ENCODE data around the gene USP36.
"Not testable (repeated sequence)": the region's sequence is repeated elsewhere in the genome, so short reads cannot be mapped to it uniquely, and the experiment has no call there.

USP36 gene

GRCh38 chr17:78763561-78763960, 77.1 kb downstream of the USP36 start:
- DNase-seq, result no peak

DNA sequence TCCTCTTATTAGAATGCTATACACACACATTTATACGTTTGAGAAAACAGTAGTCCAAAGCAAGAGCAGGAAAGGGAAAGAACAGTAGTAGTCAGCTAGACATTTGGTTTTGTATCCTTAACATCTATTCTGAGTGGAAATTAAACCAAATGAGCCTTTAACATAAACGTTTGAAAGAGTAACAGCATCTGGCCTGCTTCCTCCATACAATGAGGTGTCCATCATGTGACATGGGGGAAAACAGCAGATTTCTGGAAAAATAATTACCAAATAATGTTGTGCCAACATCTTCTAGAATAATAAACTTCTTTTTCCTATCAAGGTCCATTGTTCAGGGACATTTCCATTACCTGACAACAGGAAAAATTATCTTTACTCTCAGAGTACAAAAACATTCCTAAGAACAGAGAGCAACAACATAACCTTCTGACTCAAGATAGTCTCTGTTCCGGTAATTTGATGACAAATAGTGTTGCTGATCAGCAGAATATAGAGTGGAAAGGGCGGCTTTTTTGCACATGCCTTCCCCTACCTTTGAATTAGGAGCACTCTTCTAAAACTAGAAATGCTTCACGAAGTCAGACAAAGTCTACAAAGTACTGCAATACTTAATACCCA, 78.7 kb downstream of the USP36 start:
- DNase-seq, result no peak

DNA sequence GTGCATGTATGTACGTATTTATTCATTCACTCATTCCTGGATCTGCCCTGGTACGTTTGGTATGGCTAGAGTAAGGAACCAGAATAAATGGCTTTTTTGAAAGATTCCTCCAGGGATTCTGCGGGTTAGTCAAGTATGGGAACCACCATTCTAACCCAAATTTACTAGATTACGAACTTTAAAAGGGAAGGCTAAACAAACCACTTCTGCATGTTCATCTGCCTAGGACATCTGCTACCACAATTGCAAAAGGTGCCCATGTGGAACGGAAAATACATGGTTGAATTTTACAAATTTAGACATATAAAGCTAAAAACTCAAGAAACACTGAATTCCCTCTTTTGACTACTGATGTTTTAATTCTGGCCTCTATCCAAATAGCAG, 80.7 kb downstream of the USP36 start:
- DNase-seq, result no peak

DNA sequence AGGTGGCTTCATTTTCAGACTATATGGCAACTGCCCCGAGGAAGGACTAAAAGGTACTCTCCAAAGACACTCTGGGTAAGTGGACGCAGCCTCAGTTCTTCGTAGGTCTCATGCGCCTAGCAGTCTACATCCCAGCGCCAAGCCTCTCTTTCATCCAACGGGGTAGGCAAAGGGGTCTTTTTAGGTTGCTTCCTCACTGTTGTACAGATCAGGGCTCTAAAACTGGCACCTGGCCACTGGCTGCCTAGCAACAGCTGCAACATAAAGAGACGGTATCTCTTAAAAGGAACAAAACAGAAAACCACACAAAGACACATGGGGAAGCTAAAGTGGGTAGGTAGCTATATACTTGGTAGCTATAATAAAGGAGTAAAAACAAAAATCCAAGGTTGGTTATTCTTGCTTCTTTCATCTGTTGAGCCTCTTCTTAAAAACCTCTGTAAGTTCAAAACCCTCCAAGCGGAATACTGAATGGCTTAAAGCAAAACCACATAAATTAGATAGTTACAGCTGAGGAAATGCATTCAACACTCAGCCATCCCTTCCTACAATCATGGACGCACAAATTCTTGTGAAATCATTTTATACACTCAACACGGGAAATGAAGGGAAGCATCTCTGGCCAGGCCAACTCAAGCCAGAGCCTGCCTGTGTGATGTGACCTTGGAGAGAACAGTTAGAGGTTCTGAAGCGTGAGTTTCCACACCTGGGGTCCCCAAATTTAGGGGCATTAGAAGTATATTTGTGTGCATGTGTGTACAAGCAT, 81.2 kb downstream of the USP36 start:
- DNase-seq, result peak; percentile 59

DNA sequence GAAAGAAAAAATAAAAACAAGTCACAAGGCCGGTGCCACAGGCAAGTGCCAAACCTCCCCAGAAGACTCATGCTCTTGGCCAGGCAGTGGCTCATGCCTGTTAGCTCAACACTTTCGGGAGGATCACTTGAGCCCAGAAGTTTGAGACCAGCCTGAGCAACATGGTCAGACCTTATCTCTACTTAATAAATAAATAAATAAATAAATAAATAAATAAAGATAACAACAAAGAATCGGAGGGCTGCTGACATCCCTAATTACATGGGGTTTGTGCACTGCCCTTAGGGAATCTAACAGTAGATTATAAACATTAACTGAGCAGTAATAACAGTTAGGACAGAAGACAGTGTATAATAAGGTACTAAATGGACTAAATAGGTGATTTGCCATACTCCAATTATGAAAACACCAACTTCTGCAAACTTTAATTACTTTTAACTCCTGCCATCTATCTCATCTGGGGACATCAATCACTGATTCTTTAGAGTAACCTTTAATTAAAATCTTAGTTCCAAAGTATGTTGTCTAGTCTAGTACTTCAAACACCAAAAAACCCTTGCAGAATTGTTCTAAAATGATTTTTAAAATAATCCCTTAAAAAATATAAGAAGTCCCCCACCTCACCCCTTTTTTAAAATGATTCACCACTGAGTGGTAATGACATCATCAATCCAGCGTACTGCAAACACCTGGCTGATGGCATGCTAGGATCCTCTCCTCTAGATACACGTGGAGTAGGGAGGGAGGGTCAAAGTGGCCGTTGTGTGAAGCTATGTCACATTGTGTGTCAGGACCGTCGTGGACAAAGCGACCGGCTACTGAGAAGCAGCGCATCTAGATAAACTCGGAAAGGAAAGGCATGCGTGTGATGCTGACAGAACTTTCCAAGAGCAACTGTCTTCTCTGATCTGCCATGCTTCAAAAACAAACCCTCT, 87.0 kb downstream of the USP36 start:
- no peak for DNase-seq

DNA sequence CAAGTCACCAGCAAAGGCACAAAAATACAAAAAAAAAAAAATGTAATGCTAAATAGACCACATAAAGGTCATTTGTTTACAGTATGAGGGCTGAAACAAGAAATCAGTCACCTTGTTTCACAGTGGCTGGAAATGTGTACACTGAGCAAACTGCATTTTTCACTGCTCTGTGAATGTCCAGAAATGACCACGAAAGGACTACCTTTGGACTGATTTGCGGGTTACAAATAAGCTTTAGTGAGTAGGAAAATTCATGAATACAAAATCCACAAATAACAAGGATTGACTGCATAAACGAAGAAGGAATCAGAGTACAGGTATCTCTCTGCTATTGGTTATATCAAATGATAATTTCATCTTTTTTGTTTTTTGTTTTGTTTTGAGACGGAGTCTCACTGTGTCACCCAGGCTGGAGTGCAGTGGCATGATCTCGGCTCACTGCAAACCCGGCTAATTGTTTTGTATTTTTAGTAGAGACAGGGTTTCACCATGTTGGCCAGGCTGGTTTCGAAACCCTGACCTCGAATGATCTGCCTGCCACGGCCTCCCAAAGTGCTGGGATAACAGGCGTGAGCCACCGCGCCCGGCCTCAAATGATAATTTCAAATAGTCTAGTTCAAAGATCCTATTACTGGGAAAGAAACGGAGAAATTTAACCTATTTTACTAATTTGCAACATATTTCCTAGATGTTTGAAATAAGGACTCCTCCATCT, 89.0 kb downstream of the USP36 start:
- no peak for DNase-seq

- not testable (repeated sequence) for DNase-seq
Measured at GRCh38 chr17:78751000-78751399, 89.6 kb downstream of the USP36 start.

- DNase-seq, result no peak
Measured at GRCh38 chr17:78748730-78749317, 91.8 kb downstream of the USP36 start.

- no peak for DNase-seq
Measured at GRCh38 chr17:78748048-78748729, 92.4 kb downstream of the USP36 start.

- no peak for DNase-seq
Measured at GRCh38 chr17:78747488-78747887, 93.1 kb downstream of the USP36 start.

DNA sequence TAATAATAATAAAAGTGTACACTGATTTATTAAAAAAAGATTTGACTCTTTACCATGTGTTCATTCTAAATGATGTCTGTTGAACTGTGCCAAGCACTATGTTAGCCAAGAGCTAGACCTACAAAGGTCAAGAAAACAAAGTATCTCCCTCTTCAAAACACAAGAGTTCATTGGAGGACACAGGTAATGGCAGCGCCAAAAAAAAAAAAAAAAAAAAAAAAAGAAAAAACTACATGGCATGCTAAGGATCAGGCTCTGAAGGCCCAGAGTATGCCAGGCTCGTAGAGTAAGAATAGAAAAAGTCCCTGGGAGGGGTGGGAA, 93.7 kb downstream of the USP36 start:
- DNase-seq, result no peak

- no peak for DNase-seq
Measured at GRCh38 chr17:78746263-78746948, 94.2 kb downstream of the USP36 start.

All from NCI-H2029 treated with DMSO at 0.1 percent for 48 hours (cell line).